ENCODE results near the gene FOXP4. TPM values are rescaled to one million over a fixed set of nuclear protein-coding genes. Genes with fewer than 3 reads are reported as not detected.

FOXP4 gene
- total and polyA plus RNA-seq, 4 donors: 2.5 to 16.0 (median 4.3) TPM

DNA sequence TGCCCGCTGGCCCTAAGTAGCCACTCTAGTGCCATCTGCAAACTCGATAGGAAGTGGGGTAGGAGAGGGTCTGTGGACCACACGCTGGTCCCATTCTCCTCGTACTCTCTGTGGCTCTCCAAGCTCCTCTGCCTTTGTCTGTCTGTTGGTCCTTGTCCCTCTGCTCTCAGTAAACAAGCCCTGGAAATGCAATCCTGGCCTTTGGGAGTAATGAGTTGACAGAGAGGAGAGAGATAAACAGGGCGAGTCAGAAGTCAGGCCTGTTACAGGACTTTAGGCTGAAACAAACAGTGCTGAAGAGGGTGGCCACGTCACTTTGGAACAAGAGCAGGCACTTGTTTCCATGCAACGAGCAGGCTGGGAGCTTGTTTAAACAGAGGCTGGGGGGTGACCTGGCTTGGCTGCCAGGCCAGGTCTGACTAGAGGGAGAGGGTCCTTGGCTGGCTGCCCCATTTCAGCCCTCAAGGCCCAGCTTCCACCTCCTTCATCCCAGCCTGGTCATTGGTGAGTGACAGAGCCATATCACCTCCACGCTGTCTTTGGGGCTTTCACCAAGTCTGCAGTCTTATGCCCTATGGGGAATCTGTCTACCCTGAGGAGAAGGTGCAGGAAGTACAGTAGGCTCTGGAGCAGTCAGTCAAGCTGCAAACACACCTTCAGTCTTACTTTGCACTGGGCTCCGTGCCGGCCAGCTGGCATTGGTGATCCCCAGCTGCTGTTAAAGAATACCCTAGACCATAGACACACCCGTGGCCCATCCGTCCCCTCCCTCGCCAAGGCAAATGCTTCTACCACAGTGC, 22.6 kb downstream of the FOXP4 start:
- peak; percentile 72 for TF ChIP-seq HNF4G (IDR thresholded peaks at IDR 0.05)
- TF ChIP-seq, protein P1, sequence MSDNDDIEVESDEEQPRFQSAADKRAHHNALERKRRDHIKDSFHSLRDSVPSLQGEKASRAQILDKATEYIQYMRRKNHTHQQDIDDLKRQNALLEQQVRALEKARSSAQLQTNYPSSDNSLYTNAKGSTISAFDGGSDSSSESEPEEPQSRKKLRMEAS (IDR thresholded peaks at IDR 0.05): peak; percentile 93
- TF ChIP-seq, protein P2, sequence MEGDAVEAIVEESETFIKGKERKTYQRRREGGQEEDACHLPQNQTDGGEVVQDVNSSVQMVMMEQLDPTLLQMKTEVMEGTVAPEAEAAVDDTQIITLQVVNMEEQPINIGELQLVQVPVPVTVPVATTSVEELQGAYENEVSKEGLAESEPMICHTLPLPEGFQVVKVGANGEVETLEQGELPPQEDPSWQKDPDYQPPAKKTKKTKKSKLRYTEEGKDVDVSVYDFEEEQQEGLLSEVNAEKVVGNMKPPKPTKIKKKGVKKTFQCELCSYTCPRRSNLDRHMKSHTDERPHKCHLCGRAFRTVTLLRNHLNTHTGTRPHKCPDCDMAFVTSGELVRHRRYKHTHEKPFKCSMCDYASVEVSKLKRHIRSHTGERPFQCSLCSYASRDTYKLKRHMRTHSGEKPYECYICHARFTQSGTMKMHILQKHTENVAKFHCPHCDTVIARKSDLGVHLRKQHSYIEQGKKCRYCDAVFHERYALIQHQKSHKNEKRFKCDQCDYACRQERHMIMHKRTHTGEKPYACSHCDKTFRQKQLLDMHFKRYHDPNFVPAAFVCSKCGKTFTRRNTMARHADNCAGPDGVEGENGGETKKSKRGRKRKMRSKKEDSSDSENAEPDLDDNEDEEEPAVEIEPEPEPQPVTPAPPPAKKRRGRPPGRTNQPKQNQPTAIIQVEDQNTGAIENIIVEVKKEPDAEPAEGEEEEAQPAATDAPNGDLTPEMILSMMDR (IDR thresholded peaks at IDR 0.05; ENCODE audit: low read depth, low read length, missing input control): no peak
- TF ChIP-seq SP1 (IDR thresholded peaks at IDR 0.05): peak; percentile 95
- peak; percentile 91 for TF ChIP-seq YY1 (IDR thresholded peaks at IDR 0.05)
- peak; percentile 82 to 97 for TF ChIP-seq RXRA (IDR thresholded peaks at IDR 0.05)
- no peak for TF ChIP-seq TAF1 (conservative IDR thresholded peaks at IDR 0.05)
- peak in 1 of 2 donors; percentile 85 for TF ChIP-seq EGR1 (IDR thresholded peaks at IDR 0.05; ENCODE audit: low read depth in 2 of 2)
- TF ChIP-seq, protein P3, sequence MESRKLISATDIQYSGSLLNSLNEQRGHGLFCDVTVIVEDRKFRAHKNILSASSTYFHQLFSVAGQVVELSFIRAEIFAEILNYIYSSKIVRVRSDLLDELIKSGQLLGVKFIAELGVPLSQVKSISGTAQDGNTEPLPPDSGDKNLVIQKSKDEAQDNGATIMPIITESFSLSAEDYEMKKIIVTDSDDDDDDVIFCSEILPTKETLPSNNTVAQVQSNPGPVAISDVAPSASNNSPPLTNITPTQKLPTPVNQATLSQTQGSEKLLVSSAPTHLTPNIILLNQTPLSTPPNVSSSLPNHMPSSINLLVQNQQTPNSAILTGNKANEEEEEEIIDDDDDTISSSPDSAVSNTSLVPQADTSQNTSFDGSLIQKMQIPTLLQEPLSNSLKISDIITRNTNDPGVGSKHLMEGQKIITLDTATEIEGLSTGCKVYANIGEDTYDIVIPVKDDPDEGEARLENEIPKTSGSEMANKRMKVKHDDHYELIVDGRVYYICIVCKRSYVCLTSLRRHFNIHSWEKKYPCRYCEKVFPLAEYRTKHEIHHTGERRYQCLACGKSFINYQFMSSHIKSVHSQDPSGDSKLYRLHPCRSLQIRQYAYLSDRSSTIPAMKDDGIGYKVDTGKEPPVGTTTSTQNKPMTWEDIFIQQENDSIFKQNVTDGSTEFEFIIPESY (IDR thresholded peaks at IDR 0.05): no peak
- TF ChIP-seq, protein P4, sequence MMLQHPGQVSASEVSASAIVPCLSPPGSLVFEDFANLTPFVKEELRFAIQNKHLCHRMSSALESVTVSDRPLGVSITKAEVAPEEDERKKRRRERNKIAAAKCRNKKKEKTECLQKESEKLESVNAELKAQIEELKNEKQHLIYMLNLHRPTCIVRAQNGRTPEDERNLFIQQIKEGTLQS (IDR thresholded peaks at IDR 0.05): peak; percentile 62
- peak in 1 of 2 donors; percentile 48 for TF ChIP-seq GABPA (IDR thresholded peaks at IDR 0.05 in 1 of 2, conservative IDR thresholded peaks at IDR 0.05 in 1 of 2)
- peak; percentile 90 to 97 for TF ChIP-seq HNF4A (conservative IDR thresholded peaks at IDR 0.05)
- TF ChIP-seq NR2F2 (IDR thresholded peaks at IDR 0.05): peak; percentile 60
- TF ChIP-seq, protein P5, sequence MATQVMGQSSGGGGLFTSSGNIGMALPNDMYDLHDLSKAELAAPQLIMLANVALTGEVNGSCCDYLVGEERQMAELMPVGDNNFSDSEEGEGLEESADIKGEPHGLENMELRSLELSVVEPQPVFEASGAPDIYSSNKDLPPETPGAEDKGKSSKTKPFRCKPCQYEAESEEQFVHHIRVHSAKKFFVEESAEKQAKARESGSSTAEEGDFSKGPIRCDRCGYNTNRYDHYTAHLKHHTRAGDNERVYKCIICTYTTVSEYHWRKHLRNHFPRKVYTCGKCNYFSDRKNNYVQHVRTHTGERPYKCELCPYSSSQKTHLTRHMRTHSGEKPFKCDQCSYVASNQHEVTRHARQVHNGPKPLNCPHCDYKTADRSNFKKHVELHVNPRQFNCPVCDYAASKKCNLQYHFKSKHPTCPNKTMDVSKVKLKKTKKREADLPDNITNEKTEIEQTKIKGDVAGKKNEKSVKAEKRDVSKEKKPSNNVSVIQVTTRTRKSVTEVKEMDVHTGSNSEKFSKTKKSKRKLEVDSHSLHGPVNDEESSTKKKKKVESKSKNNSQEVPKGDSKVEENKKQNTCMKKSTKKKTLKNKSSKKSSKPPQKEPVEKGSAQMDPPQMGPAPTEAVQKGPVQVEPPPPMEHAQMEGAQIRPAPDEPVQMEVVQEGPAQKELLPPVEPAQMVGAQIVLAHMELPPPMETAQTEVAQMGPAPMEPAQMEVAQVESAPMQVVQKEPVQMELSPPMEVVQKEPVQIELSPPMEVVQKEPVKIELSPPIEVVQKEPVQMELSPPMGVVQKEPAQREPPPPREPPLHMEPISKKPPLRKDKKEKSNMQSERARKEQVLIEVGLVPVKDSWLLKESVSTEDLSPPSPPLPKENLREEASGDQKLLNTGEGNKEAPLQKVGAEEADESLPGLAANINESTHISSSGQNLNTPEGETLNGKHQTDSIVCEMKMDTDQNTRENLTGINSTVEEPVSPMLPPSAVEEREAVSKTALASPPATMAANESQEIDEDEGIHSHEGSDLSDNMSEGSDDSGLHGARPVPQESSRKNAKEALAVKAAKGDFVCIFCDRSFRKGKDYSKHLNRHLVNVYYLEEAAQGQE (IDR thresholded peaks at IDR 0.05): peak; percentile 91
- TF ChIP-seq JUND (IDR thresholded peaks at IDR 0.05): peak; percentile 68 to 91
- peak; percentile 59 to 71 for TF ChIP-seq RAD21 (IDR thresholded peaks at IDR 0.05)
- peak; percentile 100 for TF ChIP-seq FOXA1 (IDR thresholded peaks at IDR 0.05)
- TF ChIP-seq FOXA2 (IDR thresholded peaks at IDR 0.05): peak; percentile 100
- no peaks in the 10 kb centered on the region for H3K9me3 ChIP-seq (ENCODE audit: control insufficient read depth in 4 of 4, low read length in 3 of 4)
- no peaks in the 10 kb centered on the region for H3K27me3 ChIP-seq (ENCODE audit: control insufficient read depth in 4 of 4, insufficient read depth in 4 of 4, low read length in 3 of 4)
- peaks cover 7 to 9% (median 8%) of the 10 kb centered on the region in 4 donors for H3K36me3 ChIP-seq (ENCODE audit: control insufficient read depth in 4 of 4, insufficient read depth in 3 of 4, low read depth in 1 of 4, low read length in 3 of 4)
- peak; percentile 57 for DNase-seq (ENCODE audit: low spot score)
- H3K4me1 ChIP-seq (ENCODE audit: control insufficient read depth in 4 of 4, insufficient read depth in 4 of 4, low read length in 3 of 4): peaks cover 14 to 57% (median 40%) of the 10 kb centered on the region in 4 donors
- H3K27ac ChIP-seq (ENCODE audit: low read depth in 1 of 2, low read length in 2 of 2): peak overlapping the region; percentile 84 to 92
- H3K4me3 ChIP-seq (ENCODE audit: low read depth in 1 of 3, low read length in 3 of 3): no peak overlapping the region
- WGBS: 53% methylated on average over 13 of the region's 13 CpGs
- H3K9ac ChIP-seq (ENCODE audit: low read depth in 1 of 2, low read length in 2 of 2): peak overlapping the region in 1 of 2 donors; percentile 47

All from liver (tissue), 9 donors.